HG03097 (cell line): Measurements from ENCODE around the gene HSPA12A.
A peak's percentile ranks its signal among the peaks of the same experiment; 100 is the strongest.

Experiments used
- ATAC-seq: cut with Tn5 transposase; IDR thresholded peaks from one replicate; pipeline ENCODE4 v1.9.1; 2021; ENCODE audit not compliant: unreplicated experiment, low FRiP score

Gene HSPA12A

DNA sequence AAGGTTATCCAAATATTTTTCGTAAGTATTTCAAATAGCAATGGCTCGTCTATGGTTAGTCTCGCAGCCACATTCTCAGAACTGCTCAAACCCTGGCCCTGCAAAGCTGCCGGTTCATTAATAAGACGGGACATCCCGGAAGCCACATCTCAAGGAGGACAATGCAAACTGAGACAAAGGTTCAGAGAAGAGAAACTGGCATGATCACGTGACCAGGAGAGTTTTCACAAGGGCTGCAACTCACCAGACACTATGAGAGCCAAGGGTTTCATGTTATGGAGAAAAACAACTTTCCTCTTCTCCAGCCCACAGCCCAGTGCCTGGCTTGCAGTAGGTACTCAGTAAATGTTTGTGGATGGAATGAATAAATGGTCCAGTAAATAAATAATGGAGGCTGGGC lies 5.0 kb upstream of the HSPA12A start:
- no peak for ATAC-seq

DNA sequence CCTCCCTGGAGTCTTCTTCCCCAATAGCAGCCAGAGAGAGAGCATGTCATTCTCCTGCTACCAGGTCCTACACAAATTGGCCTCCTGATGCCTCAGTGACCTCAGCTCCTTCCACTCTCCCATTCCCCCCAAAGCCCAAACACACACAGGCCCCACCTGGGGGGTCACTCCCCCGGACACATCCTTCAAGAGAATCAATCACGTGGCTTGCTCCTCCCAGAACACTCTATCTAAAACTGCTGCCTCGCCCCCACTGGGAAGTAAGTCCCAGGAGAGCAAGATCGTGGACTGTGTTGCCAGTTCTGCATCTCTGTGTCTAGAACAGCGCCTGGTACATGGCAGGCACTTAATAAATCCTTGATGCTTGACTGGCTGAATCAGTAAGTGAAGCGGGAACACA lies 2.5 kb upstream of the HSPA12A start:
- ATAC-seq = no peak

GRCh38 chr10:116744163-116744753 lies 1.9 kb upstream of the HSPA12A start:
- ATAC-seq = no peak

DNA sequence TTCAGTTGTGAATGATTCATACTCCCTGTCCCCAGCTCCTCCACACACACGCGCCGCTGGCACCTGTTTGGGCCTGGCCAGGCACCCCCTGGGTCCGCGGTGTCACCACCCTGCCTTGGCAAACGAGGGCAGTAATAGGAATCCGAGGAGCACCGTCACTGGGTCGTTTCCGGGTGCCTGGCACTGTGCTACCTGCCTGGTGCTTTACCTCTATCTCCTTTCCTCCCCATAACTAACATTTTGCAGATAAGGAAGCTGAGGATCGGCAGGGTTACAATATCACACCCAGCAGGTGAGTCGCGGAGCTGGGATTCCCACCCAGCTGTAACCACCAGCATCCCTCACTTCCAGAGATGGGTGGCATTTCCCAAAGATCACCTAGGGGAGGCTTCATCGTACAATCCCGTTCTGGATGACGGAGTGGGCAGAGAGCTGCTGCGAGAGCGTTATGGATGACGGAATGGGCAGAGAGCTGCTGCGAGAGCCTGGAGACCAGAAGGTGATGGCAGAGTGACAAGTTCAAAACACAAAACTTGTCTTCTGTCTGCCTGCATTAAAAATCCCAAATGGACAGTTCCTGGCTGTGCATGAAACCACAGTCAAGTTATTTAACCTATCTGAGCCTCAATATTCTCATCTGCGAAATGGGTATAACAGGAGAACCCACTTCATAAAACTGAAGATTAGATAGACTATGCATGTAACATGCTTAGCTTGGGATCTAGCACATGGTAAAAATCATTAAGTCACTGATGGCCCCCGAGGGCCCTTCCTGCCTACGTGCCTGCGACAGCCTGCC lies 1.1 kb upstream of the HSPA12A start:
- ATAC-seq = no peak

- ATAC-seq = peak; percentile 3
Measured at GRCh38 chr10:116741391-116742351, 695 bp downstream of the HSPA12A start.

DNA sequence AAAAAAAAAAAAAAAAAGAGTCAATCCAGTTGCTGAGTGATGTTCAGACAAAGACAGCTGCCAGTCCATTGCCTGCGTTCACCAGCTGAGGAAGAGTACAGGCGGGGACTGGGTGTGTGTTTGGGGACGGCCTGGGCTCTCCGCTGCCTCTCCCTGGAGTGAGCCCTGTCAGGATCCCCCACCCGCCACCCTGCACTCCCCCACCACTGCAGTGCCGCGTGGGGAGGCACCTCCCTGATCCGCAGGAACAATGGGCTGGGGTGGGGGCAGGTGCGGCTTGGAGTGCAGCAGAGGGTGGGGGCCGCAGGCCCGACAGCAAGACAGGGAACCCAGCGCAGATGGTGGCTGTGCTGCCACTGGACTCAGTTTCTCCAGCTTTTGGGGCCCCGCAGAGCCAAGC lies 1.4 kb downstream of the HSPA12A start:
- no peak for ATAC-seq

- ATAC-seq = no peak
Measured at GRCh38 chr10:116738339-116738738, 4.0 kb downstream of the HSPA12A start.

GRCh38 chr10:116737627-116738327 lies 4.6 kb downstream of the HSPA12A start:
- no peak for ATAC-seq

GRCh38 chr10:116733566-116733965 lies 8.8 kb downstream of the HSPA12A start:
- ATAC-seq = no peak

DNA sequence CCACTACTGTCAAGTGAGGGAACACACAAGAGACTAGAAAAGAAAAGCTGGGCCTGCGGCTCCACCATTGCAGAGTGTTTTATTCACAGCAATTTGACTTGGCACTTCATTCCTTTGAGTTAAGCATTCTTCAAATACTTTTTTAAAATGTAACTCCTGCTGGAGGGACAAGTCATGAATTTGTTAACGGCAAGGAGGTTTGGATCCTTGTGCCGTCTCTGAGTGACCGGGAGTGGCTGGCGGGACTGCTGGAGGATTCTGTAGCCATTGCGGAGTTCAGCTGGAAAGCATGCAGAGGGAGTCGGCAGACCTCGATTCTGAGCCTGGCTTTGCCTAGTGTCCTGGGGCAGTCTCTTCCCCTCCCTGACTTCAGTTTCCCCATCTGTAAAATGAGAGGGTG lies 9.8 kb downstream of the HSPA12A start:
- ATAC-seq = no peak

DNA sequence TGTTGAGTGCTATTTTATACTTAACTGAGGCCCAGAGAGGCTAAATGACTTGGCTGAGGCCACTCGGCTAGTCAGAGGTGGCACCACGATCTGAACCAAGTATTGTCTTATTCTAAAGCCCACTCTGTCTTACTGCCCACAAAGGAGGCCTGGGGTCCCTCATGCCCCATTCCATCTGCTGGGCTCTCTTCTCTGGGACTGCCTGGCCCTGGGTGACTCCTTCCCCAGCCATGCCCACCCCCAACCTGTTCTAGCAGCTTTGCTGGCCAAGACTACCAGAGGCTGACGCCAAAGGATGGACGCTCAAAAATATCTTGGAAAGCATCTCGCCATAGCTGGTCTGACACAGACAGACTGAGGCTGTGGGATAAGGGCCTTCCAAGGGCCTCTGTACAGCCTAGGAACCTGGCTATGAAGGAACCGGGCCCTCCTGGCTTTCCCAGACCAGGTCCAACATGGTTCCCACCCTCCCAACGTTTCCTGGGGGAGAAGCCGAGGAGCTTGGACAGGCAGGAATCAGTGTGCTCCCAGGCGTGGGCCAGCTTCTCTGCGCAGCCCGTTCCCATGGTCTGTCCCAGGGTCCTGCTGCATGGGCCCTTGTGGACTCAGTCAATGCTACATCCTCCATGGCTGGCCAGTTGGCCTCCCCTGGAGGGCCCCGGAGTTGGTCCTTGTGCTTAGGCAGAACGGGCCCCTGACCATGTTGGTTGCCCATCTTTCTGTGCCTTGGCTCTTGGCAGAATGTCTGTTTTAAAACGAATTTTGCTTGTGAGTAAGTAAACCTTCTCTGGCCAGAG lies 11.7 kb downstream of the HSPA12A start:
- no peak for ATAC-seq

- no peak for ATAC-seq
Measured at GRCh38 chr10:116729243-116729642, 13.1 kb downstream of the HSPA12A start.

- ATAC-seq = no peak
Measured at GRCh38 chr10:116728526-116729096, 13.8 kb downstream of the HSPA12A start.

GRCh38 chr10:116723428-116724281 lies 18.7 kb downstream of the HSPA12A start:
- no peak for ATAC-seq

DNA sequence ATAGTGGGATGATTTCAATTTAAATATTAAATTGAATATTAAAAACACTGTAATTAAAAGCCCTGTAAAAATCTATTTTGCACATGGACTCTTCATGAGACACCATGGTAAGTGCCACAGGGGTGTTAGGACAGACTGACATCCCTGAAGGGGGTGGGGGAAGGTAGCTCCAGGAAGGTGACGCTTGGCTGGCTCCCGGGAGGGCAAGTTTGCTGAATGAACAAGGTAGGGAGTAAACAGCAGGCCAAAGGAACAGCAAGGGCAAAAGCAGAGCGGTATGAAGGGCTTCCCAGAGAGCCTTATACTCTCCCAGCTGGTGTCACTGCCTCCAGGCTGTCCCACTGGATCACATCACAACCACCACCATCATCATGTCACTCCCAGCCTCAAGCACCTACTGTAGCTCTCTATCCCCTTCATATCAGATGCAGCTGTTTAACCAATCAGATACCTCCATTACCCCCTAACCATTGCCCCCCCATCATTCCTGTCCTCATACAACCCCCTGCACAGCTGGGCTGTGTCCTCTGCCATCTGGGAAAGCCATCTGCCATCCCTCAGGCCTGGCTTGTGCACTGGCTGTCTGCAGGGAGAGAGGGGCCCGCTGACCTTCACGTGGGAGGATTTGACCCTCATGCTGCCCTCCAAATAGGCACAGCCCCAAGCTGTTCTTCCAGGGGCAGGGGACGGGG lies 19.5 kb downstream of the HSPA12A start:
- no peak for ATAC-seq

- ATAC-seq = no peak
Measured at GRCh38 chr10:116721547-116722392, 20.6 kb downstream of the HSPA12A start.
